Measurements from ENCODE around the gene KSR2. TPM values are rescaled to one million over a fixed set of nuclear protein-coding genes. Genes with fewer than 3 reads are reported as not detected.

KSR2 gene
- total and polyA plus RNA-seq, 10 of the 15 experiments (the other 5 are each of a cell fraction or from before 2014, with no cell fraction given) = under 0.01 to 1.5 (median 0.01) TPM; not detected in 3

DNA sequence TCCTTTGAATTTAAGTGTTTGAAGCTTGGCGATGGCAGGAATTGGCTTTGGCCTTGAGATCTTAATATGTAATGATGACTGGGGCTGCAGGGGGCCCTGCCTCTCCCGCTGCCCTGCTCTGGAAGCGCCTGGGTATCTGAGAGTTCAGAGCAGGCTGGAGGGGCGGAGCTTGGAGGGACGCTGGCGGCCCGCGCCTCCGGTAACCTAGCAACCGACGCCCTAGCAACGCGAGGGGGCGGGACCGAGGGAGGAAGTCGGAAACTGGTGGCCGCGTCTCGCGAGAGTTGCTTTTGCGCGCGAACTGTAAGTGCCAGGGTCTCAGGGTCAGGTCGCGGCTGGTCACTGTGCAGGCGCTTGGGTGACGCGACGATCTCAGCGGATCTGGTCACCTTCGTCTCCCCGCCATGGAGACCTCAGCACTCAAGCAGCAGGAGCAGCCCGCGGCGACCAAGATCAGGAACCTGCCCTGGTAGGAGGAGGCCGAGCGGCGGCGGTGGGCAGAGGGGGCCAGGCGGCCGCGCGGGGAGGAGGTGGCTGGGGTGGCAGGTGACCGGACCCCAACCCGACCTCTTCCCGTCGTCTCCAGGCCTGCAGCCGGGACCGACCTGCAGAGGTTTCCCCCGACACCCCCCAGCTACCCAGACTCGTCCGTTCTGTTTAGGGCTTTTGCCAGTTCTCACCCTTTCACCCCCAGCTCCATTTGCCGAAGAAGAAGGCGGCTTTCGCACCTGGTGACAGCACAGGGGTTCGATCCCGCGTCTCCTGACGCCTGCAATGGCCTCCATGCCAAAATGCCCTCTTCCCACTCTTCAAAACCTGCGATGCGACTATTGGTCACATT lies 47.9 kb upstream of the KSR2 start, which contains the start of gene RFC5 (continued):
- TF ChIP-seq POU2F2 (IDR thresholded peaks at IDR 0.05; ENCODE audit: borderline replicate concordance, low read depth, low read length) = peak; percentile 49; the same call in 1 of the 3 replicates
- TF ChIP-seq CHD2 (IDR thresholded peaks at IDR 0.05; ENCODE audit: borderline replicate concordance, low read depth, low read length) = peak; percentile 100
- TF ChIP-seq ESRRA (IDR thresholded peaks at IDR 0.05; ENCODE audit: low read length) = 0 out of 2 replicates have a peak, but pooled peaks have one; percentile 65
- TF ChIP-seq WRNIP1 (IDR thresholded peaks at IDR 0.05; ENCODE audit: borderline replicate concordance, low read depth, low read length) = no peak
- TF ChIP-seq ZZZ3 (IDR thresholded peaks at IDR 0.05; ENCODE audit: control insufficient read depth, insufficient read length, low read depth) = no peak
- no peak for TF ChIP-seq ZSCAN29 (IDR thresholded peaks at IDR 0.05)
- TF ChIP-seq RCOR1 (conservative IDR thresholded peaks at IDR 0.05; ENCODE audit: low read depth, low read length) = peak; percentile 99
- TF ChIP-seq NFIC (IDR thresholded peaks at IDR 0.05; ENCODE audit: low read depth, low read length) = no peak
- no peak for TF ChIP-seq BCL11A (IDR thresholded peaks at IDR 0.05; ENCODE audit: low read depth, low read length)
- TF ChIP-seq TCF7 (IDR thresholded peaks at IDR 0.05; ENCODE audit: borderline replicate concordance) = no peak
- TF ChIP-seq PAX8 (IDR thresholded peaks at IDR 0.05) = no peak
- TF ChIP-seq, protein P1, sequence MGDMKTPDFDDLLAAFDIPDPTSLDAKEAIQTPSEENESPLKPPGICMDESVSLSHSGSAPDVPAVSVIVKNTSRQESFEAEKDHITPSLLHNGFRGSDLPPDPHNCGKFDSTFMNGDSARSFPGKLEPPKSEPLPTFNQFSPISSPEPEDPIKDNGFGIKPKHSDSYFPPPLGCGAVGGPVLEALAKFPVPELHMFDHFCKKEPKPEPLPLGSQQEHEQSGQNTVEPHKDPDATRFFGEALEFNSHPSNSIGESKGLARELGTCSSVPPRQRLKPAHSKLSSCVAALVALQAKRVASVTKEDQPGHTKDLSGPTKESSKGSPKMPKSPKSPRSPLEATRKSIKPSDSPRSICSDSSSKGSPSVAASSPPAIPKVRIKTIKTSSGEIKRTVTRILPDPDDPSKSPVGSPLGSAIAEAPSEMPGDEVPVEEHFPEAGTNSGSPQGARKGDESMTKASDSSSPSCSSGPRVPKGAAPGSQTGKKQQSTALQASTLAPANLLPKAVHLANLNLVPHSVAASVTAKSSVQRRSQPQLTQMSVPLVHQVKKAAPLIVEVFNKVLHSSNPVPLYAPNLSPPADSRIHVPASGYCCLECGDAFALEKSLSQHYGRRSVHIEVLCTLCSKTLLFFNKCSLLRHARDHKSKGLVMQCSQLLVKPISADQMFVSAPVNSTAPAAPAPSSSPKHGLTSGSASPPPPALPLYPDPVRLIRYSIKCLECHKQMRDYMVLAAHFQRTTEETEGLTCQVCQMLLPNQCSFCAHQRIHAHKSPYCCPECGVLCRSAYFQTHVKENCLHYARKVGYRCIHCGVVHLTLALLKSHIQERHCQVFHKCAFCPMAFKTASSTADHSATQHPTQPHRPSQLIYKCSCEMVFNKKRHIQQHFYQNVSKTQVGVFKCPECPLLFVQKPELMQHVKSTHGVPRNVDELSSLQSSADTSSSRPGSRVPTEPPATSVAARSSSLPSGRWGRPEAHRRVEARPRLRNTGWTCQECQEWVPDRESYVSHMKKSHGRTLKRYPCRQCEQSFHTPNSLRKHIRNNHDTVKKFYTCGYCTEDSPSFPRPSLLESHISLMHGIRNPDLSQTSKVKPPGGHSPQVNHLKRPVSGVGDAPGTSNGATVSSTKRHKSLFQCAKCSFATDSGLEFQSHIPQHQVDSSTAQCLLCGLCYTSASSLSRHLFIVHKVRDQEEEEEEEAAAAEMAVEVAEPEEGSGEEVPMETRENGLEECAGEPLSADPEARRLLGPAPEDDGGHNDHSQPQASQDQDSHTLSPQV (IDR thresholded peaks at IDR 0.05) = no peak
- no peak for TF ChIP-seq JUNB (IDR thresholded peaks at IDR 0.05)
- no peak for TF ChIP-seq SREBF2 (IDR thresholded peaks at IDR 0.05; ENCODE audit: low read length)
- TF ChIP-seq RUNX3 (IDR thresholded peaks at IDR 0.05; ENCODE audit: low read length) = no peak
- TF ChIP-seq SMAD1 (IDR thresholded peaks at IDR 0.05; ENCODE audit: low read depth, partially characterized antibody) = no peak
- TF ChIP-seq SUZ12 (IDR thresholded peaks at IDR 0.05; ENCODE audit: unreplicated experiment) = no peak
- no peak for TF ChIP-seq MEF2A (IDR thresholded peaks at IDR 0.05; ENCODE audit: insufficient read depth, low read depth, low read length)
- no peak for TF ChIP-seq HDAC6 (IDR thresholded peaks at IDR 0.05; ENCODE audit: unreplicated experiment)
- peak; percentile 53; the same call in 1 of the 2 replicates for TF ChIP-seq SMAD5 (IDR thresholded peaks at IDR 0.05; ENCODE audit: low read depth)
- no peak for TF ChIP-seq ZNF207 (IDR thresholded peaks at IDR 0.05; ENCODE audit: borderline replicate concordance)
- no peak for TF ChIP-seq HSF1 (IDR thresholded peaks at IDR 0.05; ENCODE audit: low read depth, low read length)
- TF ChIP-seq ELK1 (IDR thresholded peaks at IDR 0.05; ENCODE audit: low read depth, low read length) = peak; percentile 25; the same call in 1 of the 2 replicates
- TF ChIP-seq KAT2A (conservative IDR thresholded peaks at IDR 0.05; ENCODE audit: control insufficient read depth, low read depth, low read length) = no peak
- no peak for TF ChIP-seq RBBP5 (conservative IDR thresholded peaks at IDR 0.05)
- no peak for TF ChIP-seq RELA (IDR thresholded peaks at IDR 0.05; ENCODE audit: borderline replicate concordance, partially characterized antibody)

Measured in GM12878 (cell line).